ENCODE measurements around the gene PDE4DIP. TPM values are rescaled to one million over a fixed set of nuclear protein-coding genes. Genes with fewer than 3 reads are reported as not detected.
"Not testable (repeated sequence)": the region's sequence is repeated elsewhere in the genome, so short reads cannot be mapped to it uniquely, and the experiment has no call there.

PDE4DIP gene
- total RNA-seq, 2 donors from 2014 or later = 1,013 to 1,607 TPM

DNA sequence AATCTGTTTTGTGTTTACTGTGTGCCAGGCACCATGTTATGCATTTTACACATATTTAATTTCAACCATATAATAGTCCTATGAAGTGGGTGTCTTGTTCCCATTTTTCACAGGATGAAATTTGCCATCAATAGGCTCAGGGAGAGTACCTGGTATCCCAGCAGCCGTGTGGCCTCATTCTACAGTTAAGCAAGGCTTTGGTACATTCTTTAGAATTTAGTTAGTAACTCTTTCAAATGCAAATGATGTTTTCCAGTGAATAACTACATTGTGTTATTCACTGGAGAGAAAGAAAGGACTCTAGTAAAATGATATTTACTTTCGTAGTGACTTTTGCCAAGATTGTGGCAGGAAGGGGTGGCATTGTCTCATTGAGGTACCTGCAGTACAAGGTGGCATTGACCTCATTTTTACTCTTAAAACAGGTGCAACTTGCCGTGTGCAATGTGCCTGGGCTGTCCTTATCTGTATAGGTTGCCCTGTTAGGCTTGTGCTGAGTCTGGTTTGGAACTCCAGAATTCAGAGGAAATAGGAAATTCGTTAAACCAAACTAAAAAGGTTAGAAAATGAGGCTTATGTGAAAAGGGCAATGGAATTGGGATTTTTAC, 65.1 kb downstream of the PDE4DIP start:
- ATAC-seq; DNase-seq; intact Hi-C loops (cut with DNase I): not testable (repeated sequence)

DNA sequence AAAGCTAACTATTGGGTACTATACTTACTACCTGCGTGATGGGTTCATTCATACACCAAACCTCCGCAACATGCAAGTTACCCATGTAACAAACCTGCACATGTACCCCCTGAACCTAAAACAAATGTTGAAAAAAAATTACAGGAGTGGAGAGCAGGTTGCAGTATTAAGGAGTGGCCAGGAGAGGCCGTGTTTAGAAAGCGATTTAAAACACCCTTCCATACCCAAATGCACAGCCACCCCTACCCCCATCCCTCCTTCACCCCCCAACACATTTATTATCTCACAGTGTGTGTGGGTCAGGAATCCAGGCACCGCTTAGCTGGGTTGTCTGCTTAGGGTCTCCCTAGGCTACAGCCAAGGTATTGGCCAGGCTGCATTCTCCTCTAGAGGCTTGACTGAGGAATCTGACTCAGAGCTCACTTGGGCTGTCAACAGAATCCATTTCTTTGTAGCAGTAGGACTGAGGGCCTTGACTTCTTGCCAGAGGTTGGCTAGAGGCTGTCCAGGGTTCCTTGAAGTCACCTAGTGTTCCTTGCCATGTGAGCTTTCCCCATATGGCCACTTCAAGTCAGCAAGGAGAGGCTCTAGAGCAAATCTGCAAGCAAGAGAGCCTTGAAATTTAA, 67.2 kb downstream of the PDE4DIP start:
- intact Hi-C loops (cut with DNase I); DNase-seq: not testable (repeated sequence)
- ATAC-seq = peak; percentile 29 to 73

DNA sequence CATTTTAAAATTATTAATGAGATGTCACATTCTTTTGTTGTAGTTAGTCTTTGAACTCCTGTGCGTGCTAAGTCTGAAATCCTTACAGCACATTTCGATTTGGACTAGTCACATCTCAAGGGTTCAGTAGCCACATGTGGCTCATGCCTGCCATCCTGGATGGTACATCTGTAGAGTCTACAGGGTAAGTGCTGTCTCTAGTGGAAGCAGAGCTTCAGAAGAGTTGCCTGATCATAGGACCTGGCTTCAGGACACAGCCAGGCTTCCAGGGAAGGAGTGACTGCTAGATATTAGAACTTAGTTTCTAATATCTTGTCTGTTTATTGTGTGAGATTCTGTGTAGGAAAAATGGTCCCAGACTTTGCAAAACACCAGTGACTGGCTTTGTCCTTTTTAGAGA, 72.0 kb downstream of the PDE4DIP start:
- peak in 1 of 2 donors; percentile 23 for ATAC-seq

DNA sequence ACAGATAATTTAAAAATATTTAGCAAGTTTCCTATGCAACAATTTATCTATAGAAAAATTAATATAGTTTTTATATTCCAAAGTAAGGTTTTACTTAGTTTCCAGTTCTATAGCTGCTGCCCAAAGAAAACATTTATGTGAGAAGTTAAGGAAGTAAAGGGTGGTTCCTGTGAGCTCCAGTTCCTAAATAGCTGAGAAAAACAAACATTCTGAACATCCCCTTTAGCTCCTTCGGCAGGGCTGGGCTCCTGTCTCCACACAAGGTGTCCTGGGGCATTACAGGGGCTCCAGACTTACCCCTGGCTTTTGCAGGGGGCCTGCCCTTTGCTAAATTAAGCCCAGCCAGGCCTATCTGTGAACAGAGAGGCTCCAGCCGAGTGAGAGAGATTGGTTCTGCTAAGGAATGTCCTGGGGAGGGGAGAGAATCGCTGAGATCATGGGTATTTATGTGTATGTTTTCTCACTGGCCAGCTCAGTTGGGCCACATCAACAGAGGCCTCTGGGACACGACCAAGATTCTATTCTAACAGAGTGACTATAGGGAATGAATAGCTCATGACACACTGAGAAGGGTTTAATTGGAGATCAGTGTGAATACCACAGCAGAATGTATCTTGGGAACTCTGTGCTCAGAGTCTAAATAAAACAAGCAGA, 72.6 kb downstream of the PDE4DIP start:
- ATAC-seq = peak; percentile 90 to 91
- intact Hi-C loops (cut with DNase I) = not testable (repeated sequence)
- peak; percentile 21 for DNase-seq

More for the DNA sequence above, 72.0 kb downstream of the PDE4DIP start:
- intact Hi-C loops (cut with DNase I); DNase-seq: not testable (repeated sequence)

DNA sequence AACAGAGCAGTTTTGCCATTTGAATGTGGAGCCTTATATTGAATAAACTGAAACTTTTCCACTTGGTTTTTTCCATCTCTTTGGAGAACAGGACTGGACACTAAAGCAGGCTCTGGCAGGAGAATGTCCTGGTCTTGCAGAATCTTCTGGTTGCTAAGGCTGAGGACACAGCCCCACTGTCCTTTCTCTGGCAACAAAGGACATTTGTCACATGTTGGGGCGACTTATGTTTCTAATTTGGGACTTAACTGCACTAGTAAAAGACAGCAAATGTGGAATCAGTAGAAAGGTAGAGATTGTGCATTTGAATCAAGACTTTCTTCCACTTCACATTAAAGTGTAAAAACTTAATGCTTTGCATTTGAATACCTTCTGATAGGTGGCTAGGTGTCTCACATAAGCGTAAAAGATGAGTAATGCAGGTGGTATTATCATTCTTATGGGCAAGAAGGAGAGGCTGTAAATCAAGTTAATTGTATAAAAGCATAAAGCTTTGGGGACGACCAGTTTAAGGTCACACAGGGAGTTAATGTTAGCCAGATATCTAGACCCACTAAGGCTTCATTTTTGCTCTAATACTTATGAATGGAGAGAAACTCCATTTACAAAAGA, 74.7 kb downstream of the PDE4DIP start:
- intact Hi-C loops (cut with DNase I); DNase-seq: not testable (repeated sequence)
- peak; percentile 42 to 64 for ATAC-seq

DNA sequence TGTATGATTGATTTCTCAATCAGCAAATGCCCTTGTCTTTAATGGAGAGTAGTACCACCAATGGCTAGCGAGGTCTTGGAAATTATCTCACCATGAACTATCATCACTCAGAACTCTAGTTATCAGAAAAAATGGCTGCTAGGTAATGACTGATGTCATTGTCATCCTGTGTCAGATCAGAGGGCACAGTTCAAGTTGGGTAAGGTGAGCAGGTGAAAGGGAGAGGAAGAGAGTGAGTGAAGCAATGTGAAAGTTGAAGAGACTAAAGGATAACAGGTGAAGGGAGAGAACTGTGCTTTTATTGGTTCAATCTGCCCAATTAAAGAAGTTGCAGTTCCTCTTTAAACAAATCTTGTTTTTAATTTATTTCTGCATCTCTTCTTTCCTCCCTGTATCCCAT, 76.8 kb downstream of the PDE4DIP start:
- DNase-seq; intact Hi-C loops (cut with DNase I); ATAC-seq: not testable (repeated sequence)

DNA sequence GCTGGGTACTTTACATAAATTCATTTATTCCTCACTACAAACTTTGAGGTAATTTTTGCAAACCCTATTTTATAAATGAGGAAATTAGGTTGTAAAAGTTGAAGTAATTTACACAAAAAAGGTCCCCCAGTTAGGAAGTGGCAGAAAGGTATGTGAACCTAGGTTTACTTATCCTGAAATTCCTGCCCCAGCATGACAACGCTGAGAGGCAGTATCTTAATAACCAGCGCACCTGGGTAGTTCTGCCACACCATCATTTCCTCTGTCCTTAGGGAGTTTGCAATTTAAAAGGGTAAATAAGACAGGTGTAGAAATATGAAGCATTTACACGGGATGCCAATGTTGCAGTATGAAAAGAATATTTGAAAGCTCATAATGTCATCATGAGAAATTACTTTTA, 79.6 kb downstream of the PDE4DIP start:
- DNase-seq; intact Hi-C loops (cut with DNase I); ATAC-seq: not testable (repeated sequence)

DNA sequence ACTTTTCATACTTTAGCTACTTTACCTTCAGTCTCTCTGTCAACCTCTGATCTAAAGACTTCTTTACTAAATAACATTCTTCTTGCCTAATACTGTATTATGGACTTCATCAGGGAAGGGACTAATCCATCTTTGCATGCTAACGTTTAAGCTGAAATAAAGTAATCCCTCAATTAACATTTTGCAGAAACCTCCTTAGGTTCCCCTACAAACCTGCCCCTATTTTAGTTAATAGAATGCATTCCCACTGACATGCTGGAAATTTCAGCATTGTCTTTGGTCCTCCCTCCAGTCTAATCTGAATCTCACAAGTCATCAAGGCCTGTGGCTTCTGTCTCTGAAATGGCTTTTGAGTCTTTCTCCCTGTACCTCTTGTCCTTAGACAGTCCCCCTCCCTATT, 83.4 kb downstream of the PDE4DIP start:
- ATAC-seq; intact Hi-C loops (cut with DNase I); DNase-seq: not testable (repeated sequence)

DNA sequence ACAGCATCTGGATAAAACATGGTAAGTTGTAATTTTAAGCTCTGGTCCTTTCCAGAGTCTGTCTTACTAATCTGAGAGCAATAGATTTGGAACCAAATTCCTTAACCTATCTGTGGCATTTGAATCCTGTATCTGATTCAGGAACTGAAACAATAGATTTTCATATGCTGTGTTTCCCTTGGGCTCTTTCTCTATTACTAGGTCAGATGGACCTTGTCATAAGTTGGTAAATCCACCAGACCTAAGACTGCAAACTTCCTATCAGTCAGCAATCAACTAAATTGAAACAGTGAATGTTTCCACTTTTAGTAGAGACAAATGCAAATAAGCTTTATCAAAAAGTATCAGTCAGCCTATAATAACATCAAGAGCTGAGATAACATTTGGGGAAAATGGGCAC, 85.0 kb downstream of the PDE4DIP start:
- DNase-seq; intact Hi-C loops (cut with DNase I); ATAC-seq: not testable (repeated sequence)

DNA sequence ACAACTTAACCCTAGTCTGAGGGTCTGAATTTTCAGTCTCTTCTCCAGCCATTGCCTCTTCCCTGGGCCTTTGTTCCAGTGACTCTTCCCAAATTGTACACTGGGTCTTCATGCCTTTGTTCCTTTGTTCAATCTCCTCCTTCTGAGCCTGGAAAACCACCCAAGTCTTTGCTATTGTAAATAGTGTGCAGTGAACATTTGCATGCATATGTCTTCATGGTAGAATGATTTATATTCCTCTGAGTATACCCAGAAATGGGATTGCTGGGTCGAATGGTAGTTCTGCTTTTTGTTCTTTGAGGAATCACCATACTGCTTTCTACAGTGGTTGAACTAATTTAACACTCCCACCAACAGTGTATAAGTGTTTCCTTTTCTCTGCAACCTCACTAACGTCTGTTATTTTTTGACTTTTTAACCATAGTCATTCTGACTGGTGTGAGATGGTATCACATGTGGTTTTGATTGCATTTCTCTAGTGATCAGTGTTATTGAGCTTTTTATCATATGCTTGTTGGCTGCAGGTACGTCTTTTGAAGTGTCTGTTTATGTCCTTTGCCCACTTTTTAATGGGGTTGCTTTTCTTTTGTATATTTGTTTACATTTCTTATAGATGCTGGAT, 91.3 kb downstream of the PDE4DIP start:
- intact Hi-C loops (cut with DNase I); DNase-seq; ATAC-seq: not testable (repeated sequence)

DNA sequence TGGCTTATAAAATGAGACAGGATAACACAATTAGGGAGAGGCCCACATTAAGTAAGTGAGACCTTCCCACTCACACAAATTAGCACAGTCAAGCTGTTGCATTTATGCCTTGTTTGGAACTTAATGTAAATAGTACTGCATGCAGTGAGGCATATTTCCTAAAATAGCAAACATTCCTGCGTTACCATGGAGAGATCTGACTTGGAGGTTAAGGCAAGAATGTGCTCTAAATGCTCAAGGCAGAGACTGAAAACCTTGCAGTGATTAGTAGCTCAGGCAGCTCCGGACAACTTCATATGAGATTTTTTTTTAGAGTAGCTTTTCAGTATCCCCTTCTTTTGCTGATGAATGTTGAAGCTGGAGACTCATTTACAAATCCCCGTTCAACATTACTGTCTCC, 98.7 kb downstream of the PDE4DIP start:
- peak; percentile 48 to 72 for ATAC-seq
- intact Hi-C loops (cut with DNase I); DNase-seq: not testable (repeated sequence)

DNA sequence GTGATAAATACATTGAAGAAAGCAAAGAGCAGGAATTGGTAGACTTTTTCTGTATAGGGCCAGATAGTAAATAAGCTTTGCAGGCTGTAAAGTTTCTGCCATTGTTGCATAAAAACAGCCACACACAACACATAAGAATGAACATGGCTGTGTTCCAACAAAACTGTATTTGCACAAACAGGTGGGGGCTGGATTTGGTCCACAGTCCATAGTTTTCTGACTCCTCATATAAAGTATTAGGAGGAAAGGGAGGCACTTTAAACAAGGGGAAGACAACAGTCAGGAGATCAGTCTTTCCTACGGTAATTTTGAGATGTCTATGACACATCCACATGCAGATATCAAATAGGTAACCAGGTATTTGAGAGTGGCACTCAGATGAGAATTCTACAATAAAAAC, 100.9 kb downstream of the PDE4DIP start:
- intact Hi-C loops (cut with DNase I); ATAC-seq; DNase-seq: not testable (repeated sequence)

DNA sequence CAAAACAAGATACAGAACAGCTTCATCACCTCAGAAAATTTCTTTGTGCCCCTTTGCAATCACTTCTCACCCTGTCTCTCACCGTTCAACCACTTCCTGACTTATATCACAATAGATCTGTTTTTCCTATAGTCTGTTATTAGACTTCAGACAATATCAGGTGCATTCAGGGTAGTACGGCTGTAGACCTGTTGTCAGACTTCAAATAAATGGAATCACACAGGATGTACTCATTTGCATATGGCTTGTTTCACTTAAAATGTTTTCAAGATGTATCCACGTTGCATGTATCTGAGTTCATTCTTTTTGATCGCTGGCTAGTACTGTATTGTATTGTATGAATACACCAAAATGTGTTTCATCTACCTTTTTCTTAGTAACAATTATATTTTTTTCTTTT, 104.5 kb downstream of the PDE4DIP start:
- intact Hi-C loops (cut with DNase I); DNase-seq; ATAC-seq: not testable (repeated sequence)

DNA sequence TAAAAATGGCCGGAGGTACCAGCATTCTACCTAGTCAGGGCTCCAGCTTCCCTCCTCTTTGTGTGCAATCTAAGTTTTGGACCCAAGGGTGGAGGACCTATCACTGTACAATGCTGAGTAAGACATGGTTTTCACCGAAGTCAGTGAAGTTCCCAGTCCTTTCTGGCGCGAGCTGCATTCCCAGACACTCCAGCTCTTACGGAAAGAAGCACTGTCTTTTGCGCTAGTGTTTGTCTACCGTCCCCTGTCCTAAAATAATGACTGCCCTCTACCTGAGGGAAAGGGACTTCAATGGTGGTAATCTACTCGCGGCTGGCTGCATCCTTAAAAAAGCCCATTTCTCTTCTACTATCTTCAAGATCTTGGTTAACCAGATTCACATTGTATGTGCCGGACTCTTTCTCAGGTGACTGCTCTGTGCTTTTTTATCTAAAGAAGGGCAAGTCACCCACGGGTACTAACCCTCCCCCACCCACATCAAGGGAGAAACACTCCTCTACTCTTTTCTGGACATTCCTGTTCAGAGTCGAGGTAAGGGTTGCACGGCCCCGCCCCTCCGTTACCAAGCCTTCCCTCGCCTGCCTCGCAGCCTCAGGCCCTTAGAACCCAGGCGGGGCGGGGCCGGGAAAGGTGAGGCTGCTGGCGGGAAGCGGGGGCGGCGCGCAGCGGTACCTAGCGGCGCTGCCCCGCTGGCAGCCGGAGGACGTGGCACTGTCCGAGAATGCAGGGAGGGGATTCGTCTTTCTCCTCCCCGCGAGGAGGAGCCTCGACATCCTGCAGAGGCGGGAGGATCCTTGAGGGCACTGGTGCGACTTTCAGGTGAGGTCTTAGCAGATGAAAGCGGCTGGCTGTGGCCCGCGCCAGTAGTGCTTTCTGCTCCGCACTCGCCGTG, 107.4 kb downstream of the PDE4DIP start:
- ATAC-seq (peak; percentile 85 to 91), DNase-seq (peak; percentile 80)
- intact Hi-C loops (cut with DNase I) = not testable (repeated sequence)

DNA sequence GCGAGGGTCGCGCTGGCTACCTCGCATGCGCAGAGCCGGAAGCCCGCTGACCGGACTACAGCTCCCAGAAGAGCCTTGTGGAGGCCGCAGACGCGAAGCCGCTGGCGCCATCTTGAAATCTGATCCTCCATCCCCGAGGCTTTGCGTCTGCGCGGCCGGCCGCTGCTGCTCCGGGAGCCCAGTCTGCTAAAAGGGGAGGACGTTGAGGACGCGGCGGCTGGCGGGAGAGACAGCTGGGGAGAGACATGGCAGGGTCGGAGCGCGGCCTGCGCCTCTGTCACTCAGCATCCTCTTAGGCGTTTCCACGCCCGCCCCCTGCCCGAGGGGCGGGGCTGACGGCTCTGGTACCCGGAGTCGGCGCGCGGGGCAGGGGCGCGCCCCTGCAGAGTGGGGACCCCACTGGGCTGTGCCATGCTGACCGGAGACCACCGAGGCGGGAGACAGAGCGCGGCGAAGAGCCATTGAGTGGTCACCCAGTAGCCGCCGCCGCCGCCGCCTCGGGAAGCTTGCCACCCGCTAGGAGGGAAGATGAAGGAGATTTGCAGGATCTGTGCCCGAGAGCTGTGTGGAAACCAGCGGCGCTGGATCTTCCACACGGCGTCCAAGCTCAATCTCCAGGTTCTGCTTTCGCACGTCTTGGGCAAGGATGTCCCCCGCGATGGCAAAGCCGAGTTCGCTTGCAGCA, 108.2 kb downstream of the PDE4DIP start:
- DNase-seq (peak; percentile 89), ATAC-seq (peak; percentile 88 to 93)
- intact Hi-C loops (cut with DNase I) = not testable (repeated sequence)

DNA sequence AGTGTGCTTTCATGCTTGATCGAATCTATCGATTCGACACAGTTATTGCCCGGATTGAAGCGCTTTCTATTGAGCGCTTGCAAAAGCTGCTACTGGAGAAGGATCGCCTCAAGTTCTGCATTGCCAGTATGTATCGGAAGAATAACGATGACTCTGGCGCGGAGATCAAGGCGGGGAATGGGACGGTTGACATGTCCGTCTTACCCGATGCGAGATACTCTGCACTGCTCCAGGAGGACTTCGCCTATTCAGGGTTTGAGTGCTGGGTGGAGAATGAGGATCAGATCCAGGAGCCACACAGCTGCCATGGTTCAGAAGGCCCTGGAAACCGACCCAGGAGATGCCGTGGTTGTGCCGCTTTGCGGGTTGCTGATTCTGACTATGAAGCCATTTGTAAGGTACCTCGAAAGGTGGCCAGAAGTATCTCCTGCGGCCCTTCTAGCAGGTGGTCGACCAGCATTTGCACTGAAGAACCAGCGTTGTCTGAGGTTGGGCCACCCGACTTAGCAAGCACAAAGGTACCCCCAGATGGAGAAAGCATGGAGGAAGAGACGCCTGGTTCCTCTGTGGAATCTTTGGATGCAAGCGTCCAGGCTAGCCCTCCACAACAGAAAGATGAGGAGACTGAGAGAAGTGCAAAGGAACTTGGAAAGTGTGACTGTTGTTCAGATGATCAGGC, 108.8 kb downstream of the PDE4DIP start:
- ATAC-seq = peak in 1 of 2 donors; percentile 1

DNA sequence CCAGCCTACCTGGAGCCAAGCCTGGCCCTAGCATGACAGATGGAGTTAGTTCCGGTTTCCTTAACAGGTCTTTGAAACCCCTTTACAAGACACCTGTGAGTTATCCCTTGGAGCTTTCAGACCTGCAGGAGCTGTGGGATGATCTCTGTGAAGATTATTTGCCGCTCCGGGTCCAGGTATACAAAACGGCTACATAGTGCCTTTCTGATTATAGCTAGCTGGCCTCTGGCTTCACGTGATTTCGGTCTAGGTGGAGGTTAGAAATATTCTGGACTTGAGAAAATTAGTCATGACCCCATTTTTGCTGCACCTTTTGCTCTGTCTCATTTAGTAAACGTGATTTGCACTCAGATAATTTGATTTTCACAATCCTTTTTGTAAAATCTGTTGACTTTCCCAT, 109.5 kb downstream of the PDE4DIP start:
- ATAC-seq; DNase-seq; intact Hi-C loops (cut with DNase I): not testable (repeated sequence)

More for the DNA sequence above, 108.8 kb downstream of the PDE4DIP start:
- intact Hi-C loops (cut with DNase I) = not testable (repeated sequence)
- DNase-seq = peak; percentile 23

Measured in left cardiac atrium (tissue), 4 donors.